A673 (cell line): Measurements from ENCODE around the gene PRAC2.

ENCODE experiments used
- CTCF ChIP-seq: fragments of 300-800, 200-600 bp; sonication (generic); conservative IDR thresholded peaks from 2 replicates; pipeline ENCODE4 v1.5.1; 2017; ENCODE audit warnings: low read depth, mild to moderate bottlenecking, antibody characterized with exemption, low read length, moderate library complexity, mixed read lengths
- EZH2 ChIP-seq: fragments of 200-600 bp; sonication (generic); IDR thresholded peaks from 2 replicates; pipeline ENCODE4 v1.6.1; 2017; ENCODE audit warnings: borderline replicate concordance, low read depth, mild to moderate bottlenecking, mixed read lengths, antibody characterized with exemption, low read length; ENCODE audit not compliant: poor library complexity, severe bottlenecking

- 0 out of 2 replicates have a peak, but pooled peaks have one; percentile 17 for TF ChIP-seq CTCF
- TF ChIP-seq EZH2 = no peak
Measured at GRCh38 chr17:48754500-48755261, 31.7 kb downstream of the PRAC2 start.
